Measurements from ENCODE around the gene LIPI. TPM values are rescaled to one million over a fixed set of nuclear protein-coding genes. Genes with fewer than 3 reads are reported as not detected.

Gene LIPI
- total RNA-seq, 2 experiments from 2014 or later = not detected

GRCh38 chr21:14072761-14073535 is 137.8 kb downstream of the LIPI start:
- Histone ChIP-seq H3K4me1 (ENCODE audit: insufficient read depth, low read length, poor library complexity, severe bottlenecking) (no peaks in the 10 kb centered on the region), H3K36me3 (ENCODE audit: insufficient read depth, low read length) (no peaks in the 10 kb centered on the region), H3K4me2 (ENCODE audit: low read length) (no peak overlapping the region), H3K9me3 (ENCODE audit: low read length) (no peaks in the 10 kb centered on the region), H3K27ac (ENCODE audit: low read depth, low read length, poor library complexity, severe bottlenecking) (no peak overlapping the region), H3K9me2 (ENCODE audit: insufficient read depth, low read length) (no peaks in the 10 kb centered on the region), H3K79me2 (ENCODE audit: insufficient read depth, low read depth, low read length) (no peaks in the 10 kb centered on the region), H3K4me3 (ENCODE audit: low read depth, low read length, poor library complexity, severe bottlenecking) (no peak overlapping the region), H4K20me1 (ENCODE audit: insufficient read depth, low read length) (no peaks in the 10 kb centered on the region), H2AFZ (ENCODE audit: low read length) (no peak overlapping the region)
- BruUV-seq (replicated peaks) = no TSS peak
- DNase-seq (ENCODE audit: low spot score) = no peak
- TF ChIP-seq EZH2phosphoT487 (IDR thresholded peaks at IDR 0.05; ENCODE audit: borderline replicate concordance, low read depth, low read length) (no peak), CTCF (conservative IDR thresholded peaks at IDR 0.05; ENCODE audit: low read length) (no peak)
- POLR2A ChIA-PET = no interaction called here
- CTCF ChIA-PET (ENCODE audit: unreplicated experiment) = no interaction called here
- intact Hi-C loops (cut with micrococcal nuclease; ENCODE audit: unreplicated experiment) = no loop called here

GRCh38 chr21:14071902-14072734 is 138.6 kb downstream of the LIPI start:
- Histone ChIP-seq H3K4me3 (ENCODE audit: low read depth, low read length, poor library complexity, severe bottlenecking) (no peak overlapping the region), H4K20me1 (ENCODE audit: insufficient read depth, low read length) (no peaks in the 10 kb centered on the region), H3K4me1 (ENCODE audit: insufficient read depth, low read length, poor library complexity, severe bottlenecking) (no peaks in the 10 kb centered on the region), H2AFZ (ENCODE audit: low read length) (no peak overlapping the region), H3K9me2 (ENCODE audit: insufficient read depth, low read length) (no peaks in the 10 kb centered on the region), H3K4me2 (ENCODE audit: low read length) (no peak overlapping the region), H3K9me3 (ENCODE audit: low read length) (no peaks in the 10 kb centered on the region), H3K79me2 (ENCODE audit: insufficient read depth, low read depth, low read length) (no peaks in the 10 kb centered on the region), H3K27ac (ENCODE audit: low read depth, low read length, poor library complexity, severe bottlenecking) (no peak overlapping the region), H3K36me3 (ENCODE audit: insufficient read depth, low read length) (no peaks in the 10 kb centered on the region)
- CTCF ChIA-PET (ENCODE audit: unreplicated experiment) = no interaction called here
- DNase-seq (ENCODE audit: low spot score) = no peak
- intact Hi-C loops (cut with micrococcal nuclease; ENCODE audit: unreplicated experiment) = no loop called here
- TF ChIP-seq EZH2phosphoT487 (IDR thresholded peaks at IDR 0.05; ENCODE audit: borderline replicate concordance, low read depth, low read length) = no peak
- no peak for TF ChIP-seq CTCF (conservative IDR thresholded peaks at IDR 0.05; ENCODE audit: low read length)
- POLR2A ChIA-PET = no interaction called here
- BruUV-seq (replicated peaks) = no TSS peak

DNA sequence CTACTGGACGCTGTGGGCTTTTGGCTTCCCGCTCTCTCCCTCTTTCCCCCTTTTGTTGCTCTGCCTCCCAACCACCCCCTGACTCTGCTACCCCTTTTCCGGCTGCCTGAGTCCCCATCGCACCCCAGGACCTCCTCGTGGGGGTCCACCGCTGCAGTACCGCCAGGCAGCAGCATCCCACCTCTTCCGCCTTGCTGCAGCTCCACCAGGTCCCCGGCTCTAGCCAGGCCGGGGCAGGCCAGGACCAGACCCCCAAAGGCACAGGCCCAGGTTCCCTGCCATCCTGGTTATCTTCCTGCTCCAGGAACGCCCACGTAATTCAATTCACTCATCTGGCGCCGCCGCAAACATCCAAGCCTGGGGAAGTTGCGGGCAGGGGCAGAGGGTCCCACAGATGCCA is 139.8 kb downstream of the LIPI start:
- intact Hi-C loops (cut with micrococcal nuclease; ENCODE audit: unreplicated experiment) = no loop called here
- Histone ChIP-seq H3K27ac (ENCODE audit: low read depth, low read length, poor library complexity, severe bottlenecking) (no peak overlapping the region), H3K4me1 (ENCODE audit: insufficient read depth, low read length, poor library complexity, severe bottlenecking) (no peaks in the 10 kb centered on the region), H3K9me2 (ENCODE audit: insufficient read depth, low read length) (no peaks in the 10 kb centered on the region), H2AFZ (ENCODE audit: low read length) (no peak overlapping the region), H3K4me2 (ENCODE audit: low read length) (no peak overlapping the region), H3K4me3 (ENCODE audit: low read depth, low read length, poor library complexity, severe bottlenecking) (no peak overlapping the region), H4K20me1 (ENCODE audit: insufficient read depth, low read length) (no peaks in the 10 kb centered on the region), H3K79me2 (ENCODE audit: insufficient read depth, low read depth, low read length) (no peaks in the 10 kb centered on the region), H3K9me3 (ENCODE audit: low read length) (no peaks in the 10 kb centered on the region), H3K36me3 (ENCODE audit: insufficient read depth, low read length) (no peaks in the 10 kb centered on the region)
- DNase-seq (ENCODE audit: low spot score) = no peak
- no peak for TF ChIP-seq CTCF (conservative IDR thresholded peaks at IDR 0.05; ENCODE audit: low read length)
- no peak for TF ChIP-seq EZH2phosphoT487 (IDR thresholded peaks at IDR 0.05; ENCODE audit: borderline replicate concordance, low read depth, low read length)
- ChIA-PET POLR2A (interaction anchor here (0.6 kb wide), 1 partner anchor 1412 kb away, joined by 3 read pairs; no protein-coding TSS in a partner anchor), CTCF (ENCODE audit: unreplicated experiment) (no interaction called here)
- BruUV-seq (replicated peaks) = no TSS peak

Measured in OCI-LY7 (cell line).